HEK293T (cell line): Measurements from ENCODE around the gene YKT6.

Experiments
- ARNT ChIP-seq: fragments of 450-650 bp; IDR thresholded peaks from 2 replicates; pipeline ENCODE4 v1.6.1; 2017; ENCODE audit warnings: mild to moderate bottlenecking
- BHLHE40 ChIP-seq: fragments of 450-650 bp; IDR thresholded peaks from 2 replicates; pipeline ENCODE4 v1.6.1; 2016; ENCODE audit warnings: mild to moderate bottlenecking, moderate library complexity, borderline replicate concordance
- ELF4 ChIP-seq: fragments of 450-650 bp; IDR thresholded peaks from 2 replicates; pipeline ENCODE4 v1.6.1; 2017; ENCODE audit warnings: antibody characterized with exemption
- FOXA1 ChIP-seq: fragments of 450-650 bp; IDR thresholded peaks from 2 replicates; pipeline ENCODE4 v1.6.1; 2016; ENCODE audit warnings: mild to moderate bottlenecking
- FOXM1 ChIP-seq: fragments of 450-650 bp; IDR thresholded peaks from 2 replicates; pipeline ENCODE4 v1.6.1; 2017; ENCODE audit warnings: mild to moderate bottlenecking, borderline replicate concordance
- LEF1 ChIP-seq: fragments of 450-650 bp; IDR thresholded peaks from 2 replicates; pipeline ENCODE4 v1.6.1; 2017; ENCODE audit warnings: mild to moderate bottlenecking, borderline replicate concordance
- NFRKB ChIP-seq: fragments of 450-650 bp; IDR thresholded peaks from 2 replicates; pipeline ENCODE4 v1.6.1; 2016; ENCODE audit warnings: mild to moderate bottlenecking, moderate library complexity
- SP1 ChIP-seq: fragments of 450-650 bp; IDR thresholded peaks from 2 replicates; pipeline ENCODE4 v1.6.1; 2017
- SUZ12 ChIP-seq: fragments of 450-650 bp; IDR thresholded peaks from 2 replicates; pipeline ENCODE4 v1.6.1; 2016; ENCODE audit warnings: mild to moderate bottlenecking
- TF ChIP-seq, protein P1 (sequence below): fragments of 450-650 bp; IDR thresholded peaks from 2 replicates; pipeline ENCODE4 v1.6.1; 2016

DNA sequence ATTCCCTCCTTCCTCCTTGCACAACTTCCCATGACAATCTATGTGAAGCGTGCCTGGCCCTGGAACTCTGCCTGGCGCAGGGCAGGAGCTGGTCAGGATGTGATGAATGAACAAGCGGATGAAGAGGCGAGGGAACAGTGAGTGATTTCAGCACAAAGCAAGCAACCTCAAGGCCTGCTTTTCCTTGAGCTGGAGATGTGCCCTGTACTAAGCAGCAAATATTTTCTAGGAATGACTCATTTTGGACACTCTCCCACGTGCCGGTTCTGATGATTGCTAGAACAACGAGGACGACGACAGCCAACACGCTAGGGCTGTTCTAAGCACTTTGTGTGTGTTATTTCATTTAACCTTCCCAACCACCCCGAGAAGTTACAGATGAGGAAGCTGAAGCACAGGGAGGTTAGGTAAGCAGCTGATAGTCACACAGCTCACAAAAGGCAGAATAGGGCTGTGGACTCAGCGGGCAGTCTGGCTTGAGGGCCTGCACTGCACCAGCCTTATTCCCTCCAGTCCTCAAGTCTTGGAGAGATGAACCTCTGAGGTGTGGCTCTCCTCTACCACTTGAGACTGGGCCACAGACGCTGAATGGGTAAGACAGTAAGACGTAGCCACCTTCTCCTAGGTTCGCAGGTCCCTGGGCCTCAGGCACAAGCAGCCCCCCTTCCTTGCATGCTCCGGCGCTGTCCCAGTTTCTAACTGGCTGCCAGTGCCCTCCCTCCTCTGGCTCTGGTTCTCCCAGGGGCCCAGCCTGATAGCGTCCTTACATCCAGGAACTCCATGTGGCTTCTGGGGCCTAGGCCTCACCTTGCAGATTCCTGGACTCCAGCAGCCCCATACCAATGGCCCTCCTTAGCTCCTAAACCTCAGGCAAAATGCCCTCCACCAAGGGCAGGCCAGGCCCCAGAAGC, 59.0 kb downstream of the YKT6 start:
- TF ChIP-seq SUZ12: no peak
- no peak for TF ChIP-seq FOXA1
- TF ChIP-seq BHLHE40: no peak
- TF ChIP-seq LEF1: no peak
- TF ChIP-seq FOXM1: no peak
- no peak for TF ChIP-seq ELF4
- TF ChIP-seq NFRKB: no peak
- TF ChIP-seq, protein P1, sequence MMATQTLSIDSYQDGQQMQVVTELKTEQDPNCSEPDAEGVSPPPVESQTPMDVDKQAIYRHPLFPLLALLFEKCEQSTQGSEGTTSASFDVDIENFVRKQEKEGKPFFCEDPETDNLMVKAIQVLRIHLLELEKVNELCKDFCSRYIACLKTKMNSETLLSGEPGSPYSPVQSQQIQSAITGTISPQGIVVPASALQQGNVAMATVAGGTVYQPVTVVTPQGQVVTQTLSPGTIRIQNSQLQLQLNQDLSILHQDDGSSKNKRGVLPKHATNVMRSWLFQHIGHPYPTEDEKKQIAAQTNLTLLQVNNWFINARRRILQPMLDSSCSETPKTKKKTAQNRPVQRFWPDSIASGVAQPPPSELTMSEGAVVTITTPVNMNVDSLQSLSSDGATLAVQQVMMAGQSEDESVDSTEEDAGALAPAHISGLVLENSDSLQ: no peak
- TF ChIP-seq ARNT: no peak
- no peak for TF ChIP-seq SP1
